HEK293T (cell line): ENCODE measurements around the gene SPOCK3.

Source experiments
- CTBP1 ChIP-seq: fragments of 450-650 bp; IDR thresholded peaks from 2 replicates; pipeline ENCODE4 v1.6.1; 2016; ENCODE audit warnings: borderline replicate concordance
- ELF4 ChIP-seq: fragments of 450-650 bp; IDR thresholded peaks from 2 replicates; pipeline ENCODE4 v1.6.1; 2017; ENCODE audit warnings: antibody characterized with exemption
- FOXA1 ChIP-seq: fragments of 450-650 bp; IDR thresholded peaks from 2 replicates; pipeline ENCODE4 v1.6.1; 2016; ENCODE audit warnings: mild to moderate bottlenecking
- FOXK2 ChIP-seq: fragments of 450-650 bp; IDR thresholded peaks from 2 replicates; pipeline ENCODE4 v1.6.1; 2016; ENCODE audit warnings: mild to moderate bottlenecking
- FOXM1 ChIP-seq: fragments of 450-650 bp; IDR thresholded peaks from 2 replicates; pipeline ENCODE4 v1.6.1; 2017; ENCODE audit warnings: mild to moderate bottlenecking, borderline replicate concordance
- HDGF ChIP-seq: fragments of 450-650 bp; IDR thresholded peaks from 2 replicates; pipeline ENCODE4 v1.6.1; 2017; ENCODE audit warnings: antibody characterized with exemption, borderline replicate concordance
- L3MBTL2 ChIP-seq: fragments of 450-650 bp; conservative IDR thresholded peaks from 2 replicates; pipeline ENCODE4 v1.6.1; 2016; ENCODE audit warnings: mild to moderate bottlenecking
- LEF1 ChIP-seq: fragments of 450-650 bp; IDR thresholded peaks from 2 replicates; pipeline ENCODE4 v1.6.1; 2017; ENCODE audit warnings: mild to moderate bottlenecking, borderline replicate concordance
- NFRKB ChIP-seq: fragments of 450-650 bp; IDR thresholded peaks from 2 replicates; pipeline ENCODE4 v1.6.1; 2016; ENCODE audit warnings: mild to moderate bottlenecking, moderate library complexity
- SP1 ChIP-seq: fragments of 450-650 bp; IDR thresholded peaks from 2 replicates; pipeline ENCODE4 v1.6.1; 2017
- SUZ12 ChIP-seq: fragments of 450-650 bp; IDR thresholded peaks from 2 replicates; pipeline ENCODE4 v1.6.1; 2016; ENCODE audit warnings: mild to moderate bottlenecking
- TARDBP ChIP-seq: fragments of 450-650 bp; IDR thresholded peaks from 2 replicates; pipeline ENCODE4 v1.6.1; 2016
- TF ChIP-seq, protein P1 (sequence below): fragments of 450-650 bp; IDR thresholded peaks from 2 replicates; pipeline ENCODE4 v1.6.1; 2016

DNA sequence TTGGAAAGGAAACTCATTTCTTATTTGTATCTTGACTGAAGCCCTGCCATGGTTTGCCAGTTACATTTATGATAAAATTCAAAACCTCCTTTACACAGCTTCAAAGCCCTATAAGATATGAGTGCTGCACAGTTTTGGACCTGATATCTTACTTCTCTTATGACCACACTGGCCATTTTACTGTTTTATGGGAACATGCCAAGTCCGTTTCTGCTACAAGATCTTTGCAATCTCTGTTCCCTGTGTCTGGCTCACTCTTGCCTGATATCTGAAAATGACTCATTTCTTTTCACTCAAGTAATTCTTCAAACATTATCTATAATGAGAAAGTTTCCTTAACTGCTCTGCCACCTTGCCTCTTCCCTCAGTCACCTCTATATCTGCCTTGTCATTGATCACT lies 247.3 kb downstream of the SPOCK3 start:
- TF ChIP-seq TARDBP: no peak
- no peak for TF ChIP-seq LEF1
- TF ChIP-seq FOXM1: no peak
- no peak for TF ChIP-seq L3MBTL2
- TF ChIP-seq, protein P1, sequence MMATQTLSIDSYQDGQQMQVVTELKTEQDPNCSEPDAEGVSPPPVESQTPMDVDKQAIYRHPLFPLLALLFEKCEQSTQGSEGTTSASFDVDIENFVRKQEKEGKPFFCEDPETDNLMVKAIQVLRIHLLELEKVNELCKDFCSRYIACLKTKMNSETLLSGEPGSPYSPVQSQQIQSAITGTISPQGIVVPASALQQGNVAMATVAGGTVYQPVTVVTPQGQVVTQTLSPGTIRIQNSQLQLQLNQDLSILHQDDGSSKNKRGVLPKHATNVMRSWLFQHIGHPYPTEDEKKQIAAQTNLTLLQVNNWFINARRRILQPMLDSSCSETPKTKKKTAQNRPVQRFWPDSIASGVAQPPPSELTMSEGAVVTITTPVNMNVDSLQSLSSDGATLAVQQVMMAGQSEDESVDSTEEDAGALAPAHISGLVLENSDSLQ: no peak
- no peak for TF ChIP-seq NFRKB
- no peak for TF ChIP-seq SP1
- TF ChIP-seq FOXK2: no peak
- no peak for TF ChIP-seq CTBP1
- TF ChIP-seq ELF4: no peak
- TF ChIP-seq SUZ12: no peak
- TF ChIP-seq HDGF: no peak
- TF ChIP-seq FOXA1: no peak
